ENCODE data around the gene ERBB2. TPM values are rescaled to one million over a fixed set of nuclear protein-coding genes. Genes with fewer than 3 reads are reported as not detected.

ERBB2 gene
- total and polyA plus RNA-seq, 2 of the 13 experiments (the other 11 are each of a cell fraction or from before 2014, with no cell fraction given) = 57.7 to 64.1 TPM

DNA sequence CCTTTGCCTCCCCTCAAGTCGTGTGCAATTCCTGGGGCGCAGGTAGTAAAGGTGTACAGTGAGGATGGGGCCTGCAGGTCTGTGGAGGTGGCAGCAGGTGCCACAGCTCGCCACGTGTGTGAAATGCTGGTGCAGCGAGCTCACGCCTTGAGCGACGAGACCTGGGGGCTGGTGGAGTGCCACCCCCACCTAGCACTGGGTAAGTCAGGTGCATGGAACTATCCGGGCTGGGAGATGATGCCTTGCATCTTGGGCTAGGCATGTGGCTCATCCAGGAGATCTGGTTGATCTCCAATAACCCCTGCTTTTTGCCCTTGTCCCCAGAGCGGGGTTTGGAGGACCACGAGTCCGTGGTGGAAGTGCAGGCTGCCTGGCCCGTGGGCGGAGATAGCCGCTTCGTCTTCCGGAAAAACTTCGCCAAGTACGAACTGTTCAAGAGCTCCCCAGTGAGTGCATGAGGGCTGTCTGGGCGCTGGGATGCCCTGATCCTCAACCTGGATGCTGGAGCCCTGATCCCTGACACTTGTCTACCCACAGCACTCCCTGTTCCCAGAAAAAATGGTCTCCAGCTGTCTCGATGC lies 43.1 kb downstream of the ERBB2 start:
- CTCF ChIA-PET (ENCODE audit: low intra/inter-chr PET ratio, low total read pairs) = no interaction called here

More for the DNA sequence above, 43.1 kb downstream of the ERBB2 start:
- peaks cover 24% of the 10 kb centered on the region for H3K4me1 ChIP-seq (ENCODE audit: insufficient read depth, low read length)
- peaks cover 43 to 52% of the 10 kb centered on the region in 2 experiments for H3K36me3 ChIP-seq (replicated peaks in 1 of 2; ENCODE audit: control insufficient read depth in 1 of 2, insufficient read depth in 2 of 2, low read length in 2 of 2)
- H3K27me3 ChIP-seq (ENCODE audit: control insufficient read depth in 1 of 2, insufficient read depth in 2 of 2, low read length in 2 of 2) = no peaks in the 10 kb centered on the region; a peak in 1 of 5 replicates
- FAIRE-seq = no peak
- peaks cover 36% of the 10 kb centered on the region for H3K79me2 ChIP-seq (ENCODE audit: insufficient read depth, low read length)
- no peak overlapping the region for H2AFZ ChIP-seq (ENCODE audit: low read length)
- H3K4me2 ChIP-seq (ENCODE audit: low read depth, low read length) = no peak overlapping the region
- TF ChIP-seq AGO2 (optimal IDR thresholded peaks at IDR 0.05; ENCODE audit: low read depth, low read length) = peak; percentile 61
- TF ChIP-seq, protein P1, sequence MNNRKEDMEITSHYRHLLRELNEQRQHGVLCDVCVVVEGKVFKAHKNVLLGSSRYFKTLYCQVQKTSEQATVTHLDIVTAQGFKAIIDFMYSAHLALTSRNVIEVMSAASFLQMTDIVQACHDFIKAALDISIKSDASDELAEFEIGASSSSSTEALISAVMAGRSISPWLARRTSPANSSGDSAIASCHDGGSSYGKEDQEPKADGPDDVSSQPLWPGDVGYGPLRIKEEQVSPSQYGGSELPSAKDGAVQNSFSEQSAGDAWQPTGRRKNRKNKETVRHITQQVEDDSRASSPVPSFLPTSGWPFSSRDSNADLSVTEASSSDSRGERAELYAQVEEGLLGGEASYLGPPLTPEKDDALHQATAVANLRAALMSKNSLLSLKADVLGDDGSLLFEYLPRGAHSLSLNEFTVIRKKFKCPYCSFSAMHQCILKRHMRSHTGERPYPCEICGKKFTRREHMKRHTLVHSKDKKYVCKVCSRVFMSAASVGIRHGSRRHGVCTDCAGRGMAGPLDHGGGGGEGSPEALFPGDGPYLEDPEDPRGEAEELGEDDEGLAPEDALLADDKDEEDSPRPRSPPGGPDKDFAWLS (CRISPR knock-in tag; IDR thresholded peaks at IDR 0.05; ENCODE audit: borderline replicate concordance) = 0 out of 2 replicates have a peak, but pooled peaks have one; percentile 46
- TF ChIP-seq RBFOX2 (IDR thresholded peaks at IDR 0.05; ENCODE audit: low read depth, low read length) = peak; percentile 54; the same call in 1 of the 2 replicates
- TF ChIP-seq, protein P2, sequence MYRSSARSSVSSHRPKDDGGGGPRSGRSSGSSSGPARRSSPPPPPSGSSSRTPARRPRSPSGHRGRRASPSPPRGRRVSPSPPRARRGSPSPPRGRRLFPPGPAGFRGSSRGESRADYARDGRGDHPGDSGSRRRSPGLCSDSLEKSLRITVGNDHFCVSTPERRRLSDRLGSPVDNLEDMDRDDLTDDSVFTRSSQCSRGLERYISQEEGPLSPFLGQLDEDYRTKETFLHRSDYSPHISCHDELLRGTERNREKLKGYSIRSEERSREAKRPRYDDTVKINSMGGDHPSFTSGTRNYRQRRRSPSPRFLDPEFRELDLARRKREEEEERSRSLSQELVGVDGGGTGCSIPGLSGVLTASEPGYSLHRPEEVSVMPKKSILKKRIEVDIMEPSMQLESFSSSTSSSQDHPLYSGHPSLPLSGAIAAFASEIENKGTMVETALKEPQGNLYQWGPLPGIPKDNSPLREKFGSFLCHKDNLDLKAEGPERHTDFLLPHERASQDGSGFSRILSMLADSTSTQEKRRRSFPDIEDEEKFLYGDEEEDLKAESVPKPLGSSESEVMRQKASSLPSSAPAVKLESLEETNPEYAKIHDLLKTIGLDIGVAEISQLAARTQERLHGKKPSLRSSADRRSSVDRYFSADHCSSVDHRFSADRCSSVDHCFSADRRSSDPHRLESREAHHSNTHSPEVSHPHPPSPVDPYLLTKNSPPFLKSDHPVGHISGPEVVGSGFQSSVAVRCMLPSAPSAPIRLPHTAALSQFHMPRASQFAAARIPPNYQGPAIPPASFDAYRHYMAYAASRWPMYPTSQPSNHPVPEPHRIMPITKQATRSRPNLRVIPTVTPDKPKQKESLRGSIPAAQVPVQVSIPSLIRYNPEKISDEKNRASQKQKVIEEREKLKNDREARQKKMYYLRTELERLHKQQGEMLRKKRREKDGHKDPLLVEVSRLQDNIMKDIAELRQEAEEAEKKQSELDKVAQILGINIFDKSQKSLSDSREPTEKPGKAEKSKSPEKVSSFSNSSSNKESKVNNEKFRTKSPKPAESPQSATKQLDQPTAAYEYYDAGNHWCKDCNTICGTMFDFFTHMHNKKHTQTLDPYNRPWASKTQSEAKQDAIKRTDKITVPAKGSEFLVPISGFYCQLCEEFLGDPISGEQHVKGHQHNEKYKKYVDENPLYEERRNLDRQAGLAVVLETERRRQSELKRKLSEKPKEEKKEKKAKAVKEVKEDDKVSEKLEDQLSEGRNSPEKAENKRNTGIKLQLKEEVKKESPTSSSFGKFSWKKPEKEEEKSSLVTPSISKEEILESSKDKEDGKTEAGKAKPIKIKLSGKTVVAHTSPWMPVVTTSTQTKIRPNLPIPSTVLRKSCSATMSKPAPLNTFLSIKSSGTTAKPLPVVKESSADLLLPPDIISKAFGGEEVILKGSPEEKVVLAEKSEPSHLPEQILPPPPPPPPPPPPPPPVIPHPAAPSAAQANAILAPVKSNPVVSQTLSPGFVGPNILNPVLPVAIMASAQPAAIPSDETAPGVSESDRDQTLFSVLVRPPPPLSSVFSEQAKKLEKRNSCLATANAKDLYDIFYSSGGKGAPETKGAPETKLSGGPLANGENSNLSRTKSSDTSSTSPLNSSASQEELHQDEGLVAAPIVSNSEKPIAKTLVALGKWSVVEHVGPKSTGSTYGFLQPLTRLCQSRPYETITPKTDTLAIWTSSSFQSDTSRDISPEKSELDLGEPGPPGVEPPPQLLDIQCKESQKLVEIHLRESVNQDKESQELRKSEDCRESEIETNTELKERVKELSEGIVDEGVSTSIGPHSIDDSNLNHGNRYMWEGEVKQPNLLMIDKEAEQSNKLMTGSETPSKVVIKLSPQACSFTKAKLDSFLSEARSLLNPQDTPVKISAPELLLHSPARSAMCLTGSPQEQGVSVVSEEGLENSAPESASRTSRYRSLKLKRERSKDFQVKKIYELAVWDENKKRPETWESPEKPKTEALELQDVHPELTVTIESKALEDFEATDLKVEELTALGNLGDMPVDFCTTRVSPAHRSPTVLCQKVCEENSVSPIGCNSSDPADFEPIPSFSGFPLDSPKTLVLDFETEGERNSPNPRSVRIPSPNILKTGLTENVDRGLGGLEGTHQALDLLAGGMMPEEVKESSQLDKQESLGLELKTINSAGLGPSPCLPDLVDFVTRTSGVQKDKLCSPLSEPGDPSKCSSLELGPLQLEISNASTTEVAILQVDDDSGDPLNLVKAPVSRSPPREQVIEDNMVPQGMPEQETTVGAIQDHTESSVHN (CRISPR knock-in tag; IDR thresholded peaks at IDR 0.05) = 0 out of 2 replicates have a peak, but pooled peaks have one; percentile 44
- 0 out of 2 replicates have a peak, but pooled peaks have one; percentile 37 for TF ChIP-seq HIVEP1 (CRISPR knock-in tag; IDR thresholded peaks at IDR 0.05)
- TF ChIP-seq, protein P3, sequence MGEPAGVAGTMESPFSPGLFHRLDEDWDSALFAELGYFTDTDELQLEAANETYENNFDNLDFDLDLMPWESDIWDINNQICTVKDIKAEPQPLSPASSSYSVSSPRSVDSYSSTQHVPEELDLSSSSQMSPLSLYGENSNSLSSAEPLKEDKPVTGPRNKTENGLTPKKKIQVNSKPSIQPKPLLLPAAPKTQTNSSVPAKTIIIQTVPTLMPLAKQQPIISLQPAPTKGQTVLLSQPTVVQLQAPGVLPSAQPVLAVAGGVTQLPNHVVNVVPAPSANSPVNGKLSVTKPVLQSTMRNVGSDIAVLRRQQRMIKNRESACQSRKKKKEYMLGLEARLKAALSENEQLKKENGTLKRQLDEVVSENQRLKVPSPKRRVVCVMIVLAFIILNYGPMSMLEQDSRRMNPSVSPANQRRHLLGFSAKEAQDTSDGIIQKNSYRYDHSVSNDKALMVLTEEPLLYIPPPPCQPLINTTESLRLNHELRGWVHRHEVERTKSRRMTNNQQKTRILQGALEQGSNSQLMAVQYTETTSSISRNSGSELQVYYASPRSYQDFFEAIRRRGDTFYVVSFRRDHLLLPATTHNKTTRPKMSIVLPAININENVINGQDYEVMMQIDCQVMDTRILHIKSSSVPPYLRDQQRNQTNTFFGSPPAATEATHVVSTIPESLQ (CRISPR knock-in tag; conservative IDR thresholded peaks at IDR 0.05) = no peak
- POLR2A ChIA-PET = no interaction called here
- no peak for DNase-seq (ENCODE audit: low spot score)
- intact Hi-C loops (cut with micrococcal nuclease; ENCODE audit: unreplicated experiment) = no loop called here
- no peak overlapping the region for H3K9ac ChIP-seq (ENCODE audit: insufficient read depth, low read depth, low read length)
- 100% methylated on average over 20 of the region's 21 CpGs for whole genome bisulfite sequencing (ENCODE audit: low lambda C conversion rate)
- peaks cover 7% of the 10 kb centered on the region; the same call in 1 of the 2 replicates for H4K20me1 ChIP-seq (ENCODE audit: insufficient read depth, low read length)
- no peak for ATAC-seq
- no peak overlapping the region for H3K27ac ChIP-seq (ENCODE audit: extremely low read length, insufficient read depth, low read length)
- H3K4me3 ChIP-seq (replicated peaks in 1 of 3; ENCODE audit: insufficient read depth in 1 of 3, low read depth in 2 of 3, low read length in 3 of 3) = no peak overlapping the region
- H3K9me3 ChIP-seq (ENCODE audit: low read length) = no peaks in the 10 kb centered on the region
- no TSS peak for BruUV-seq (replicated peaks)
- in situ Hi-C loops (cut with HindIII; ENCODE audit: extremely low pct_ligation_motif_present, low pct_unique_long_range_greater_than_20kb) = no loop called here
